HG03378 (cell line): Measurements from ENCODE around the gene ACOX3.
"Not testable (repeated sequence)": the region's sequence is repeated elsewhere in the genome, so short reads cannot be mapped to it uniquely, and the experiment has no call there.

Experiments used
- ATAC-seq: cut with Tn5 transposase; IDR thresholded peaks from one replicate; pipeline ENCODE4 v1.9.1; 2021; ENCODE audit warnings: mild to moderate bottlenecking, moderate library complexity; ENCODE audit not compliant: unreplicated experiment

Gene ACOX3

DNA sequence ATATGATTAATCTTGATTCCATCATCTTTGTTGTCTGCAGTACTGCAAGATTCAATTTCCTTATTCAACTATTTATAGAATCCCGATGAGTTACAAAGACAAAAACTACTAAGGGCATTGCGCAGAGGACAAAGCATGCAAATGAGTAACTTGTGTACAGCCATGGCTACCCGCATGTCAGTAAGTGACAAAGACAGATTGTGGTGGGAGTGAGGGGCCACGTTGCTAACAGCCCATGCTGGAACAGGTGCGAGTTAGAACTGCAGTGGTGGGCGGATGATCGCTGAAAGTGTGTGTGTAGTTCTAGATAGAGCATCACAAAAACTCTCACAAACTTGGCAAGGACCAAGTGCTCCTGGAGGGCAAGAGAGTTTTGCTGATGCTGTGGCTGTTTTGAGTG is 49.5 kb downstream of the ACOX3 start:
- ATAC-seq = no peak

GRCh38 chr4:8390577-8390976 is 49.9 kb downstream of the ACOX3 start:
- no peak for ATAC-seq

DNA sequence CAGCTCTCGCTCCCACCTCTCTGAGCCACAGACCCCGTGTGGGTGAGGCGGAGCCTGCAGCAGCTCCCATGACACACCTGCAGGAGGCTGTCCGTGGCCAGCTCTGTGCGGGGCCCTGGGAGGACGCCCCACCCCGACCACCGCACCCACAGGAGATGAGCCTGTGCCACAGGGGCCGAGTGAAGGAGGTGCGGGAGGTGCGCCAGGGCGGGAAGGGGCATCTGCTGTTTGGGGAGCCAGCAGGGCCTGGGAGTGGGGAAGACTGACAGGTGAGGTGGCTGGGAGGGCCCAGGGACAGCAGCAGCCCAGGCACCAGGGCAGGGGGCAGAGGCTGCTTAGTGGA is 52.0 kb downstream of the ACOX3 start:
- ATAC-seq = no peak

- no peak for ATAC-seq
These were observed 52.7 kb downstream of the ACOX3 start for GRCh38 chr4:8387615-8388527.

- no peak for ATAC-seq
These were observed 53.3 kb downstream of the ACOX3 start for GRCh38 chr4:8387194-8387593.

- ATAC-seq = no peak
These were observed 53.8 kb downstream of the ACOX3 start for GRCh38 chr4:8386731-8387130.

DNA sequence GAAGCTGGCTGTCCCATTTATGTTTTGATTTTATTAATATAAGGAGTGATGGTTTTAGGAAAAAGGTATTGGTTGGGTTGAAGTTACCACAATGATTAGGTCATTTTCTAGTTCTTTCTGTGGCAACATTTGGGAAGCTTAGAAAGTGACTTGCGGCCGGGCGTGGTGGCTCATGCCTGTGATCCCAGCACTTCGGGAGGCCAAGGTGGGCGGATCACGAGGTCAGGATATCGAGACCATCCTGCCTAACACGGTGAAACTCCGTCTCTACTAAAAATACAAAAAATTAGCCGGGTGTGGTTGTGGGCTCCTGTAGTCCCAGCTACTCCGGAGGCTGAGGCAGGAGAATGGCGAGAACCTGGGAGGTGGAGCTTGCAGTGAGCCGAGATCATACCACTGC is 54.4 kb downstream of the ACOX3 start:
- not testable (repeated sequence) for ATAC-seq

- ATAC-seq = no peak
These were observed 54.9 kb downstream of the ACOX3 start for GRCh38 chr4:8385611-8386010.

DNA sequence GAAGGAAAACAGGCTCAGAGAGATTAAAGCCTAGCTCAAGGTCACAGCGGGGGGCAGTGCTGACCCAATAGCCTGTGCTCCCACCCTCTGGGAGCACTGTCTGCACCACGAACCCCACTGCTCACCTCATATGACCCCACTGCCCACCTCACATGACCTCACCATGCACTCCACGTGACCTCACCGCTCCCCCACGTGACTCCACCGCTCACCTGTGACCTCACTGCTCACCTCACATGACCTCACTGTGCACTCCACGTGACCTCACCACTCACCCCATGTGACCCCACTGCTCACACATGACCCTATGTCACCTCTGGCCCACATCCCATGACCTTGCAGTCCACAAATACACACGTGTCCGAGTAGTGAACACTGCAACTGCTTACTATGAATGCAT is 55.4 kb downstream of the ACOX3 start:
- ATAC-seq = no peak

GRCh38 chr4:8384397-8385060 is 56.0 kb downstream of the ACOX3 start:
- no peak for ATAC-seq

DNA sequence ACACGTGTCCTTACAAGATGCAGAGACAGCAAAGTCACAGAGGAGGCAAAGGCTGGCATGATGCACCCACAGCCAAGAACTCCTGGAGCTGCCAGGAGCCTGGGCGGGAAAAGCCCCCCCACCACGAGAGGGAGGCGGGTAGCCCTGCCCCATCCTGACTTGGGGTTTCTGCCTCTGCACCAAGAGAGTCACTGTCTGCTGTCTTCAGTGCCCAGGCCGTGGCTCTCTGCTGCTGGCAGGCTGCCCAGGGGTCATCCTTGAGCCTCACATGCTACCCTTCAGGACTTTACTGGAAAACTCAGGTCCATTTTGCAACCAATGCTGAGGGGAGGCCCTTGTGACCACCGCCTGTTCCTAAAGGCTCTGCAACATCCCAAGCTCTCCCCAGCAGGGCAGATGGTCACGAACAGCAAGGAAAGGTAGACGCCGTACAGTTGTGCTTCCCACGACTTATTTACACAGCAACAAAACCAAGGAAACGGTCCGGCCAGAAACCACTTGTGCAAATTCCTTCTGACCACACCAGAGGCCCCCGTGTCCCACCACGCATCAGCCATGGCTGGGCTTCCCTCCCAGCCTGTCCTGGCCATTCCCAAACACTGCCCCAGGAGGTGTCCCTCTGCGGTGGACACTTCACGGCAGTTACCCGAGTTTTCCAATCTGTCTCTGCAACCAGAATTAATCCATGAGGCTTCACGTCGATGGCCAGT is 56.9 kb downstream of the ACOX3 start:
- ATAC-seq = no peak

DNA sequence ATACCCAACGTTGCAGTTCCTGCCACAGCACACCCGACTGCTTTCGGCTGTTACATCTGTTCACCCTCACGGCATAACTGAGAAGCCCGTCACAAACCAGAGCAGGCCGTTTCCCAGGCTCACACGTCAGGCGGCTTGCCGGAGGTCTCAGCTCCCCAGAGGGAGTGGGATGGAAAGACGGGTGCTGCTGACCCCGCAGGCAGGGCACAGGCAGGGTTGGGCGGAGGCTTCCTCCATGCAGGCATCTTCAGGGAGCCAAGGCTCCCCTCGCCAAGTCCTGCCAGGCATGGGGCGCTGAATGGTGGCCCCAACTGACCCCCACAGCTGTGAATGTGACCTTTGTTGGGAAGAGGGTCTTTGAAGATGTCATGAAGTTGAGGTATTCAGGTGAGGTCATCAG is 57.5 kb downstream of the ACOX3 start:
- no peak for ATAC-seq

GRCh38 chr4:8381814-8382581 is 58.5 kb downstream of the ACOX3 start:
- ATAC-seq = no peak

DNA sequence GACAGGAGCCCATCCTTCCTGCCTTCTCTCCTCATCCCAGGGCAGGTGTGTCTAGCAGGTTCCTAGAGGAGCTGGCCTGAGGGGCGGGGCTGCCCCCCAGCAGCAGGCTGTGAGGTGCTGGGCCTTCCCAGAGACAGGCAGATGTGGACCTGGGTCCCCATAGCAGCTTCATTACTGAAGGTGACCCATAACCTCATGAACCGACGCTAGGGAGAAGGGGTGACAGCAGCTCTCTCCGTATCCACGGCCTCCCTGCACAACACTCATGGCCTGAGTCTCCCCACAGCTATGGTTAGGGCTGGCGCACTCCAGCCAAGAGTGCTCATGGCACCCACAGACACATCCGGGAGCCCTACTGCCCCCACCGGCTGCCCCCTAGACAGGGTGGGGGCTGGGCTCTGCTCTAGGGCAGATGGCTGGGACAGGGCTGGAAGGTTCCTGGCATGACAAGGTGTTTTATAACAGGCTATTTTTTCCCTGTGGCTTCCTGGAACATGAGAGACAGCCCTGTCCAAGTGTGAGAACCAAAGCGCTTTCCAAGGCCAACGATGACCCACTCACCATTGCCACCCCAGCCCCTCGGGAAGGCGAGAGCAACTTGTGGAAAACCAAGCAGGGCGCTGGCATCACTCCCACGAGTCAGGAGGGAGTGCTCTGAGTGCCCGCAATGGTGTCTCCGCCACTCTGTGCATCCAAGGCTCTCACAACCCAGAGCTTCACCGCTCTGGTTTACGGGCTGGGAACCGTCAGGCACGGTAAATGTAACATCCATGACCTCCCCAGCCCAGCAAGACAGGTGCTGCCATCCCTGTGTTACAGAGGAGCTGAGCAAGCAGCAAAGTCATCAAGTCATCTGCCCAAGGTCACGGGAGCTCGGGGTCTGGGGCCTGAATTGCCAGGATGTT is 59.8 kb downstream of the ACOX3 start:
- ATAC-seq = no peak

DNA sequence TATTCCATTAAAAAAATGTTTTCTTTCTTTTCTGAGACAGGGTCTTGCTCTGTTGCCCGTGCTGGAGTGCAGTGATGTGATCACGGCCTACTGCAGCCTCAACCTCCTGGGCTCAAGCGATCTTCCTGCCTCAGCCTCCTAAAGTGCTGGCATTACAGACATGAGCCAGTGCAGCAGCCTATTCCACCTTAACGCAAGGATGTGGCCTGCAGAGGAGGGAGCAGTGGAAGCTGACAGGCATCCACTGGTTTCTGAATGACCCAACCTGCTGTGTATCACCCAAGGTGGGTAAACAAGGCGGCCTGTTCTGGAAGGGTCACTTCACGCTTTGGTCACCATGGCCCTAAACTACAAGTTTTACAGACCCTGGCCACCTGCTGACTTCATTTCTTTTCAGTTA is 60.8 kb downstream of the ACOX3 start:
- ATAC-seq = no peak

- no peak for ATAC-seq
These were observed 61.2 kb downstream of the ACOX3 start for GRCh38 chr4:8379281-8379680.

GRCh38 chr4:8378776-8379175 is 61.7 kb downstream of the ACOX3 start:
- ATAC-seq = no peak

- no peak for ATAC-seq
These were observed 62.3 kb downstream of the ACOX3 start for GRCh38 chr4:8378101-8378724.
